GM18499 (cell line): ENCODE data around the gene TUBGCP4.
"Not testable (repeated sequence)": the region's sequence is repeated elsewhere in the genome, so short reads cannot be mapped to it uniquely, and the experiment has no call there.

Source experiments
- ATAC-seq: cut with Tn5 transposase; IDR thresholded peaks from one replicate; pipeline ENCODE4 v1.9.1; 2021; ENCODE audit warnings: moderate number of reproducible peaks; ENCODE audit not compliant: insufficient read depth, unreplicated experiment

Gene TUBGCP4

GRCh38 chr15:43393592-43393991 is 22.7 kb downstream of the TUBGCP4 start:
- ATAC-seq: not testable (repeated sequence)

GRCh38 chr15:43402255-43402654 is 31.4 kb downstream of the TUBGCP4 start:
- ATAC-seq: no peak

GRCh38 chr15:43403616-43404015 is 32.7 kb downstream of the TUBGCP4 start:
- ATAC-seq: no peak

- no peak for ATAC-seq
Measured at GRCh38 chr15:43404130-43404529, 33.2 kb downstream of the TUBGCP4 start.

- no peak for ATAC-seq
Measured at GRCh38 chr15:43406189-43406588, 35.3 kb downstream of the TUBGCP4 start.

- ATAC-seq: no peak
Measured at GRCh38 chr15:43406808-43407207, 35.9 kb downstream of the TUBGCP4 start.

GRCh38 chr15:43408789-43409188 is 37.9 kb downstream of the TUBGCP4 start:
- ATAC-seq: no peak

- no peak for ATAC-seq
Measured at GRCh38 chr15:43410572-43411214, 39.8 kb downstream of the TUBGCP4 start.

- no peak for ATAC-seq
Measured at GRCh38 chr15:43412096-43412495, 41.2 kb downstream of the TUBGCP4 start.

- no peak for ATAC-seq
Measured at GRCh38 chr15:43414196-43414595, 43.3 kb downstream of the TUBGCP4 start.

- no peak for ATAC-seq
Measured at GRCh38 chr15:43420435-43420834, 49.5 kb downstream of the TUBGCP4 start.

GRCh38 chr15:43420876-43421275 is 50.0 kb downstream of the TUBGCP4 start:
- ATAC-seq: no peak

- ATAC-seq: no peak
Measured at GRCh38 chr15:43423793-43424192, 52.9 kb downstream of the TUBGCP4 start.

- ATAC-seq: no peak
Measured at GRCh38 chr15:43429687-43430086, 58.8 kb downstream of the TUBGCP4 start.

GRCh38 chr15:43433165-43433564 is 62.3 kb downstream of the TUBGCP4 start:
- no peak for ATAC-seq

- ATAC-seq: no peak
Measured at GRCh38 chr15:43433661-43434303, 62.9 kb downstream of the TUBGCP4 start.

GRCh38 chr15:43434446-43434845 is 63.5 kb downstream of the TUBGCP4 start:
- no peak for ATAC-seq

GRCh38 chr15:43436395-43436794 is 65.5 kb downstream of the TUBGCP4 start:
- ATAC-seq: no peak

- ATAC-seq: no peak
Measured at GRCh38 chr15:43439268-43439667, 68.4 kb downstream of the TUBGCP4 start.

- ATAC-seq: no peak
Measured at GRCh38 chr15:43440721-43441281, 69.9 kb downstream of the TUBGCP4 start.

GRCh38 chr15:43441316-43441715 is 70.4 kb downstream of the TUBGCP4 start:
- ATAC-seq: no peak

GRCh38 chr15:43446344-43446743 is 75.4 kb downstream of the TUBGCP4 start:
- no peak for ATAC-seq
